Activated CD8-positive, alpha-beta memory T cell treated with anti-CD3 and anti-CD28 coated beads, Interleukin-2, amount 50 U/mL, for 24 hours (primary cell): ENCODE data around the gene RHOV.

Source experiments
- DNase-seq: peaks from one replicate; pipeline ENCODE4 v3.0.0-alpha.2; 2020; ENCODE audit errors: extremely low read depth

RHOV gene

GRCh38 chr15:40904552-40905201 lies 30.6 kb upstream of the RHOV start:
- no peak for DNase-seq

- no peak for DNase-seq
Observed at GRCh38 chr15:40902605-40903561, 28.8 kb upstream of the RHOV start.

- no peak for DNase-seq
Observed at GRCh38 chr15:40901053-40901443, 27.0 kb upstream of the RHOV start.

GRCh38 chr15:40900256-40901052 lies 26.4 kb upstream of the RHOV start:
- no peak for DNase-seq

- DNase-seq = no peak
Observed at GRCh38 chr15:40899536-40900207, 25.6 kb upstream of the RHOV start.

- no peak for DNase-seq
Observed at GRCh38 chr15:40894681-40895448, 20.8 kb upstream of the RHOV start.

- peak; percentile 98 for DNase-seq
Observed at GRCh38 chr15:40893733-40894680, 20.0 kb upstream of the RHOV start, which contains the start of gene VPS18. Gene VPS18 (plus strand): TSS chr15:40894450. CDS start chr15:40894769, 319 bp downstream.

- DNase-seq = no peak
Observed at GRCh38 chr15:40893019-40893670, 19.1 kb upstream of the RHOV start.

- no peak for DNase-seq
Observed at GRCh38 chr15:40892447-40893012, 18.5 kb upstream of the RHOV start.

- DNase-seq = no peak
Observed at GRCh38 chr15:40891810-40892446, 17.9 kb upstream of the RHOV start.

GRCh38 chr15:40891138-40891537 lies 17.1 kb upstream of the RHOV start:
- no peak for DNase-seq

- DNase-seq = no peak
Observed at GRCh38 chr15:40889112-40889511, 15.1 kb upstream of the RHOV start.

GRCh38 chr15:40886586-40886985 lies 12.6 kb upstream of the RHOV start:
- no peak for DNase-seq

GRCh38 chr15:40881351-40881750 lies 7.3 kb upstream of the RHOV start:
- no peak for DNase-seq

- no peak for DNase-seq
Observed at GRCh38 chr15:40879609-40880008, 5.6 kb upstream of the RHOV start.

GRCh38 chr15:40878785-40879184 lies 4.8 kb upstream of the RHOV start:
- DNase-seq = no peak

- DNase-seq = no peak
Observed at GRCh38 chr15:40877694-40878093, 3.7 kb upstream of the RHOV start.

- no peak for DNase-seq
Observed at GRCh38 chr15:40875991-40876730, 2.1 kb upstream of the RHOV start.
